Measurements from ENCODE around the gene MGAT5.
"Not testable (repeated sequence)": the region's sequence is repeated elsewhere in the genome, so short reads cannot be mapped to it uniquely, and the experiment has no call there.

The MGAT5 gene

GRCh38 chr2:134462791-134463698, 209.2 kb downstream of the MGAT5 start:
- DNase-seq = no peak

DNA sequence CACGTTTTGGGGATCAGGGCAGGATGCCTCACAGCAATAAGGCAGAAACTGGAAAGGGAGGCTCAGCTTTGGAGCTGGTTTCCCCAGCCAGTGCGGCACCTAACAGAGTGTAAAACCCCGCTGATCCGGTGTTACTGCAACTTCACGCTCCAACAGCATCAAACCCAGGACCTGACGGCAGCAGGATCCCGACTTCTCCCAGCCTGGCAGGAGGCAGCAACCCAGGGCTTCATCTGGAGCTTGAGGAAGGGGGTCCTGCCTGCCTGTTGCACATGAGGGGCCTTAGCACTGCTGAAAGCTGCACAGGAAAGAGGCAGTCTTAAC, 209.8 kb downstream of the MGAT5 start:
- no peak for DNase-seq

DNA sequence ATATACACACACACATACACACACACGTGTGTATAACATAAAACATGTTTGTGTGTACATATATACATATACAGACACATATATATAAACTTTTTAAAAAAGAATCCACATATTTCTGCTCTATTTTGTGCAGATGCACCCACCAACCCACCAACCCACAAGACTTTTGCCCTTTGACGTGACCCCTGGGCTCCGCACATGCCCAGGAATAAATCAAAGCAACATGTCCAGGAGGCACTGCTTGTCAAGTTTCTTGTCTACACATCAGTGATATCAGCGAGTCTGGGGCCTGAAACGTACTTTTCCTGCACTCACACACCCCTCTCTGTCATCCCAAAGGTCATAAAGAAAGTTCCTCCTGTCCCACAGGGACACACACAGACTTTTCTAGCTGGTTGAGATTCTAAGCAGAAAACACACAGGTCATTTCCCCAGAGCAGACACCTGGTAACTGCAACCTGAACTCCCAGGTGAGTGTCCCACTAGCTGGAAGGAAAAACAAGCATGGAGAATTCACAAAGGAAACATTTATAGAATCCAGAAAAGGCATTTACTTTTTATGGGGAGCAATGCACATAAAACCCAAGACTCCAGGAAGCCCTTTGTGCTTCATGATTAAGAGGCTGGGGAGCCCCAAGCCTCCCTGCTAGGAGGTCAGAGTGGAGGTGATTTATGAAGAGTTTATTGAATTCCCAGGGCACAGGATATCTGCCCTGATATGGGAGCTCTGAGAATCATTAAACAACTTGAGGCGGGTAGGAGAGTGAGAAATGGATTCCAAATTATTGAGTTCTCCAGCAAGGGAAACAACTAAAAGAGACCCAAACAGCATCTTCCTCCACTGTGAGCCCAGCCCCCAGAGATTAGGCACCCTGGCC, 211.6 kb downstream of the MGAT5 start:
- no peak for DNase-seq

GRCh38 chr2:134466141-134466540, 212.3 kb downstream of the MGAT5 start:
- peak in 1 of 56 donors; percentile 15 for DNase-seq

GRCh38 chr2:134468164-134468563, 214.3 kb downstream of the MGAT5 start:
- no peak for DNase-seq

GRCh38 chr2:134468776-134469175, 214.9 kb downstream of the MGAT5 start:
- DNase-seq = no peak

DNA sequence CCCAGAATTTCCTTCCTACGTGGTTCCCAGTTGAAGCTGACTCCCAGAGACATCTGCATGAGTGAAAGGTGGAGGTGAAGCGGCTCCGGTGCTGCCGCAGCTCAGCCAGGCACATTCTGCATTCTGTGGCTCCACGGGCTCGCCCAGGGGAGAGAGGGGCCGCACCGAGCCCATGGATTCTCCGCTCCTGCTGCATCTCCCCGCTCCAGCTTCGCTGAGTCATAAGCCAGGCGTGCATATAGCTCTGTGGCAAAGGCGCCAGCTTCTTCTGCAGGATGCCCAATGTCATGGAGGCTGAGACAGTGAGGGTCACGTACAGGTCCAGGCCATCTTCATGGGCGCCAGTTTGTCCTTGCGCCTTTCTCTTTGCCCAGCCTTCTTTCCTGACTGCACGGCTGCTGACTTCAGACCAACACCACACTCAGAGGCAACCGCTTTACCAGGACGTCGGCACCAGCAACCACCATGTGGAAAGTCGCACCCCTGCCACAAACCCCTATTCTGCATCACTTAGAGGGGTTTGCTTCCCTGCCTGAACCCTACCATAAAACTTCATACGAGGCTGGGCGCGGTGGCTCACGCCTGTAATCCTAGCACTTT, 215.7 kb downstream of the MGAT5 start:
- DNase-seq = no peak

- DNase-seq = no peak
Observed at GRCh38 chr2:134470561-134471168, 216.8 kb downstream of the MGAT5 start.

DNA sequence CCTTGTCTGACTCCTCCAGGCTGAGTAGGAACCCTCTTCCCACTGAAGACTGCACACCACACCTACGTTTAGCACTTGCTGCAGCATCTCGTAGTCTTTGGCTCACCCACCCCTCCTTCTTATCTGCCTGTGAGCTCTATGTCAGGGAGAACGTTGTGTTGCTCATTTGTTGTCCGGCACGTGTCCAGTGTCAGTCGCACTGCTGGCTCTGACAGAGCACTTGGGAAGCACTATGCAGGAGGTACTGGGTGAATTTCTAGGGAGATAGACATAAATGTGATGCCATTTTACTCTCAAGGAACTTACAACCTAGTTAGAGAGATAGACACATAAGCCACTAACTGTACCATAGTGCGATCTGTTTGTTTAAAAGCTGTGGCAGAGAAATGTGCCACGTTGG, 223.1 kb downstream of the MGAT5 start:
- DNase-seq = not testable (repeated sequence)

GRCh38 chr2:134479696-134480330, 225.9 kb downstream of the MGAT5 start:
- no peak for DNase-seq

- no peak for DNase-seq
Observed at GRCh38 chr2:134482131-134482723, 228.4 kb downstream of the MGAT5 start.

DNA sequence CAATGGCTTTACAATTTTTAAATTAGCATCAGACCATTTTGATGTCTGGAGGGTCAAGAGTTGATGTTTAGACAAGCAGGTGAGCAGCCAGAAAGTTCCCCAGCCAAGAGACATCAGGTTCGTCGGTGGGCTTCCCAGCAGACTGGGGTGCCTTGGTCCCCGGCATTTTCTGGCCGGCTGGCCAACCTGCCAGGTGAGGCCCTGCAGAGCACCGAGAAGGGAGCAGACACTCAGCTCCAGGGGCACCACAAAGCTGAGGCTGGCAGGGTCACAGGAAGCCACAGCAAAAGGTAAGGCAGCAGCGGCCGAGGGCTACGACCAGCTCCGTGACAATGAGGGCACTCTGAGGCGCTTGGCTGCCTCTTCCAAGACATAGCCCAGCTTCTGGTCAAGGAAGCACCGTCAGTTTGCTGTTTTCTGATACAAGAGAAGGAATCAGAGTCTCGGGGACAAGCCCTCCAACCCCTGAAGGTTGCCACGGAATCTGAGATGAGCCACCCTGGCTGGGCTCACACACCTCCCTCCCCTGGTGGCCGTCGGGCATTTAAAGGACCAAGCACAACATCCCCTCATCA, 229.0 kb downstream of the MGAT5 start:
- no peak for DNase-seq

DNA sequence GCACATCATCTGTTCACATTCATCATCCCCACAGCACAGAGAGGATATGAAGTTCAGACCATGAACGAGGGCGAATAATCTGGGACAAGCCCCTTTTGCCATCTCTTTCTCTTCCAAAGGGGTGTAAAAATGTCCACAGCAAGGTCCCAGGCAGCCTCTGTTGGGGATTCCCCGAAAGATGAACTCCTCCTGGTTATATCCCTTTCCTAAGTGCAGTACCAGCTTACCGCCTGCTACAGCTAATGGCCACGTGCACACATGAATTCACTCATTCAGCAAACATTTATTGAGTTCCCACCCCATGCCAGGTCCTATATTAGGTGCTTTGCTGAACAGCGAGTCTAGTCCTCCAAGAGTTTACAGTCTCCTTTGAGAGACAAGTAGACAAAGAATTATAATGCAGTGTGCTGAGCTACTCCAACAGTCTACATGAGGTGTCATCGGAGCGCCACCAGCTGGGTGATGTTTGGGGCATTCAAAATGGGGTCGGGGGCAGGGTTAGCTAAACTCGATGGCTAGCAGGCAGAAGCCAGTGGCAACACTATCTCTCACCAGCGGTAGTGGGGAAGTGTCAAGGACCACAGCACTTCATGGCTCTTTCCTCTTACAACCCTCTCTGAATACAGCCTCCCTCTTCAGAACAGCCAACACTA, 236.0 kb downstream of the MGAT5 start:
- DNase-seq = no peak

- no peak for DNase-seq
Observed at GRCh38 chr2:134490559-134490958, 236.7 kb downstream of the MGAT5 start.

- DNase-seq = no peak
Observed at GRCh38 chr2:134491022-134491421, 237.2 kb downstream of the MGAT5 start.

DNA sequence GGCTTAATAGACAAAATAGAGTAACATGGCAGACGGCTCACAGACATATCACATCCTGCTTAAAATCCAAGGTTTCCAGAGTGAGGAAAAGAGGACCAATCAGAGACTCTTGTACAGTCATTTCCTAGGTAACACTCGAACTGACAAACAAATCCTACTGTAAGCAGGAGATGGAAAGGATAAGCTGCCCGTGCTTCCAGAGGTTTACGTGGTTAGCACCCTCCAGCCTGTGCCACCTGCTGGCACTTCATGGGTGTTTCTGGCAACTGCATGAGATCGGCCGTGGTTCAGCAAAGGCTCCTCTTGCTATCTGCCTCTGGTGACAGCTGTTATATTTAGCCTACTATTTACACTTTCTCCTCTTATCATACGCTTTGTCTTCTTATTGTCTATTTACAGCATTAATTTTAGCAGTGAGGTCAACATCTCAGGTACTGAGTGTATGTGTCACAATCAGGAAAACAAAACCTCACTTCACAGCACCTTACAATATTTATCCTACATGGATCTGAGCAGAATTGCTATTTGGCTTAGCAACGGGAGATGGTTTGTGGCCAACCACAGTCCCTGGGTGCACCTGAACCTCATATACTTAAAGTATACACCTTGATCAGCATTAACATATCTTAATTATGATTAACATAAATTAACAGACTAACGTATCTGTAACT, 238.0 kb downstream of the MGAT5 start:
- peak in 2 of 56 donors; percentile 3 for DNase-seq

DNA sequence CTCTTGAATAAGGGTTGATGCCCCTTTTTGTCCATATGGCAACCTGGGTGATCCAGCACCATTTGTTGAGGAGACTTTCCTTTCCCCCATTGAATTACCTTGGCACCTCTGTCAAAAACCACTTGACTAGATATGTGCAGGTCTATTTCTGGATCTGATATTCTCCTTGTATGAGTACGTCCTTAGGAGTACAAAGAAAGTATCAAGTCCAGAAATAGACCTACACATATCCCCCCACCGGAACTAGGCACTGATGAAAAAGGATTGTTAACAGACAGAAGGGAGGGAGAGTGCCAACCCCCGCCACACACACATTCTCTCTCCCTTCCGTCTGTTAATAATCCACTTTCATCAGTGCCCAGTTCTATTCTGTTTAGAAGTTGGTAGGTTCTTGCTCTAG, 239.9 kb downstream of the MGAT5 start:
- no peak for DNase-seq

GRCh38 chr2:134498654-134499053, 244.8 kb downstream of the MGAT5 start:
- no peak for DNase-seq

GRCh38 chr2:134499307-134499926, 245.5 kb downstream of the MGAT5 start:
- DNase-seq = no peak

All from amygdala (tissue), 56 donors.